A549 (cell line): ENCODE measurements around the gene MYO1H.

Source experiments
- CHD4 ChIP-seq: fragments of 200-600 bp; sonication (generic); IDR thresholded peaks from 2 replicates; pipeline ENCODE4 v1.6.1; 2016; ENCODE audit warnings: antibody characterized with exemption, mild to moderate bottlenecking, borderline replicate concordance
- CTCF ChIP-seq: fragments of >200 bp; sonication (Bioruptor Twin); formaldehyde crosslinking; IDR thresholded peaks from 3 replicates; pipeline ENCODE4 v1.5.1; 2016
- EP300 ChIP-seq, 2 experiments: fragments of >200 bp; sonication (Bioruptor Twin); formaldehyde crosslinking; IDR thresholded peaks; 2 replicates in 1 of 2; 3 replicates in 1 of 2; pipeline ENCODE4 v1.6.1; 2016 to 2017
- HOXA7 ChIP-seq: fragments of 250-450 bp; sonication (Bioruptor Pico); IDR thresholded peaks from 2 replicates; pipeline ENCODE4 v1.5.0; 2020; ENCODE audit warnings: mild to moderate bottlenecking, moderate library complexity
- MAX ChIP-seq: IDR thresholded peaks from 2 replicates; pipeline ENCODE4 v1.6.1; 2012
- MAZ ChIP-seq: fragments of 150-350 bp; IDR thresholded peaks from 2 replicates; pipeline ENCODE4 v1.6.1; 2014; ENCODE audit warnings: antibody characterized with exemption, low read depth, low read length, borderline replicate concordance
- NFE2L2 ChIP-seq: fragments of 150-350 bp; conservative IDR thresholded peaks from 2 replicates; pipeline ENCODE4 v1.6.1; 2014; ENCODE audit warnings: low read length
- PBX3 ChIP-seq: IDR thresholded peaks from 2 replicates; pipeline ENCODE4 v1.6.1; 2012
- POLR2A ChIP-seq: IDR thresholded peaks from 2 replicates; pipeline ENCODE4 v1.6.1; 2012; ENCODE audit warnings: mild to moderate bottlenecking, low read length
- RAD21 ChIP-seq, 2 experiments: fragments of >200 bp in 1 of 2; sonication (Bioruptor Twin) in 1 of 2; formaldehyde crosslinking in 1 of 2; IDR thresholded peaks in 1 of 2; conservative IDR thresholded peaks in 1 of 2; 2 replicates in 1 of 2; 3 replicates in 1 of 2; pipeline ENCODE4 v1.6.1; 2012 to 2018; ENCODE audit warnings: inconsistent platforms in 1 of 2
- RFX5 ChIP-seq: fragments of 450-650 bp; IDR thresholded peaks from 2 replicates; pipeline ENCODE4 v1.7.1; 2014; ENCODE audit warnings: antibody characterized with exemption, mild to moderate bottlenecking, moderate library complexity
- SREBF2 ChIP-seq: fragments of 450-650 bp; IDR thresholded peaks from 2 replicates; pipeline ENCODE4 v1.6.1; 2014; ENCODE audit warnings: mild to moderate bottlenecking, moderate library complexity
- ZSCAN20 ChIP-seq: fragments of 250-450 bp; sonication (Bioruptor Pico); IDR thresholded peaks from 2 replicates; pipeline ENCODE4 v1.8.0; 2022; ENCODE audit warnings: mild to moderate bottlenecking, moderate library complexity

- TF ChIP-seq RAD21 (conservative IDR thresholded peaks at IDR 0.05 in 1 of 2, IDR thresholded peaks at IDR 0.05 in 1 of 2) (no peak), ZSCAN20 (CRISPR knock-in tag) (no peak), MAZ (no peak), PBX3 (no peak), CHD4 (no peak), POLR2A (no peak), RFX5 (no peak), MAX (no peak), CTCF (no peak), NFE2L2 (no peak), EP300 (IDR thresholded peaks at IDR 0.05) (no peak), HOXA7 (no peak), SREBF2 (no peak)
Measured at GRCh38 chr12:109455706-109456105, 108.0 kb downstream of the MYO1H start.
